H1 (cell line): ENCODE measurements around the gene CD34. TPM values are rescaled to one million over a fixed set of nuclear protein-coding genes. Genes with fewer than 3 reads are reported as not detected.

Experiments used
- CTCF ChIA-PET: fragments of 300-600 bp; sonication (Branson Sonifier 250); formaldehyde crosslinking; loops from one replicate; lab custom pipeline; 2021; ENCODE audit not compliant: partially characterized antibody; lab: Charles Lee
- POLR2A ChIA-PET: fragments of 300-600 bp; sonication (Branson Sonifier 250); formaldehyde crosslinking; loops from one replicate; lab custom pipeline; 2021; ENCODE audit warnings: inconsistent platforms; ENCODE audit not compliant: partially characterized antibody; lab: Charles Lee
- DNase-seq, 2 experiments: peaks; one replicate each; pipeline versions ENCODE4 v3.0.0 to v3.0.0-alpha.2; 2010 to 2022; ENCODE audit warnings: low spot score in 2 of 2, low read depth in 1 of 2, mixed read lengths in 1 of 2
- FAIRE-seq: peaks from 2 replicates; lab custom pipeline; 2011; peaks lifted over from hg19 to GRCh38; lab: Jason Lieb, UNC
- H2AFZ ChIP-seq: 2 replicates; pipeline ENCODE4 v1.8.1; 2012; ENCODE audit warnings: low read length, inconsistent platforms
- H2AK5ac ChIP-seq: 2 replicates; pipeline ENCODE4 v1.6.1; 2013; ENCODE audit warnings: low read depth, low read length
- H2BK120ac ChIP-seq: replicated peaks from 2 replicates; pipeline ENCODE3; 2013; ENCODE audit warnings: low read depth, low read length, inconsistent platforms
- H2BK12ac ChIP-seq: 2 replicates; pipeline ENCODE4 v1.6.1; 2013; ENCODE audit warnings: low read depth, low read length
- H2BK15ac ChIP-seq: 2 replicates; pipeline ENCODE4 v1.6.1; 2013; ENCODE audit warnings: low read length
- H2BK20ac ChIP-seq: 2 replicates; pipeline ENCODE4 v1.6.1; 2013; ENCODE audit warnings: low read length
- H2BK5ac ChIP-seq: 2 replicates; pipeline ENCODE4 v1.6.1; 2013; ENCODE audit warnings: low read depth, low read length
- H3K14ac ChIP-seq: 2 replicates; pipeline ENCODE4 v1.6.1; 2013; ENCODE audit warnings: inconsistent platforms; ENCODE audit not compliant: insufficient read length
- H3K18ac ChIP-seq: 2 replicates; pipeline ENCODE4 v1.6.1; 2013; ENCODE audit warnings: low read length; ENCODE audit errors: extremely low read depth
- H3K23ac ChIP-seq: 2 replicates; pipeline ENCODE4 v1.6.1; 2013; ENCODE audit warnings: inconsistent platforms; ENCODE audit not compliant: insufficient read length
- H3K23me2 ChIP-seq: 2 replicates; pipeline ENCODE4 v1.6.1; 2013; ENCODE audit warnings: low read depth, low read length
- H3K27ac ChIP-seq: 2 replicates; pipeline ENCODE4 v1.6.1; 2011; ENCODE audit warnings: low read depth, low read length, inconsistent platforms
- H3K27me3 ChIP-seq, 4 experiments: replicated peaks in 1 of 4; 1 replicate in 1 of 4; 2 replicates in 3 of 4; pipeline versions ENCODE4 v1.6.1 to v1.8.1; 2011 to 2013; ENCODE audit warnings: low read length in 3 of 4, mild to moderate bottlenecking in 3 of 4, inconsistent platforms in 2 of 4, mixed read lengths in 2 of 4, moderate library complexity in 1 of 4; ENCODE audit not compliant: control insufficient read depth in 3 of 4, insufficient read depth in 3 of 4; ENCODE audit errors: extremely low read depth in 1 of 4
- H3K36me3 ChIP-seq, 4 experiments: 2 replicates each; pipeline versions ENCODE4 v1.6.1 to v1.8.1; 2011 to 2013; ENCODE audit warnings: mild to moderate bottlenecking in 4 of 4, low read length in 3 of 4, moderate library complexity in 2 of 4, control low read depth in 1 of 4, inconsistent platforms in 1 of 4; ENCODE audit not compliant: insufficient read depth in 4 of 4, control insufficient read depth in 2 of 4
- H3K4ac ChIP-seq: replicated peaks from 2 replicates; pipeline ENCODE3; 2013; ENCODE audit warnings: low read length, low read depth, mixed read lengths, inconsistent platforms; ENCODE audit not compliant: insufficient read length
- H3K4me1 ChIP-seq, 4 experiments: replicated peaks in 1 of 4; 1 replicate in 1 of 4; 2 replicates in 3 of 4; pipeline versions ENCODE4 v1.6.1 to v1.8.1; 2011 to 2013; ENCODE audit warnings: low read length in 3 of 4, inconsistent platforms in 2 of 4, mixed read lengths in 1 of 4; ENCODE audit not compliant: insufficient read depth in 4 of 4, control insufficient read depth in 3 of 4
- H3K4me2 ChIP-seq, 2 experiments: 2 replicates each; pipeline versions ENCODE4 v1.6.1 to v1.8.1; 2011 to 2013; ENCODE audit warnings: low read depth in 2 of 2, low read length in 2 of 2, control low read depth in 1 of 2, inconsistent platforms in 1 of 2, mild to moderate bottlenecking in 1 of 2; ENCODE audit not compliant: insufficient read depth in 1 of 2
- H3K4me3 ChIP-seq, 4 experiments: fragments of 200-600, 300-600 bp in 1 of 4; sonication (generic), shearing (Covaris generic), sonication (Bioruptor Twin) in 1 of 4; 2 replicates each; pipeline versions ENCODE4 v1.5.1 to v1.8.1; 2011 to 2016; ENCODE audit warnings: low read length in 4 of 4, low read depth in 3 of 4, control low read depth in 2 of 4, inconsistent platforms in 2 of 4, mild to moderate bottlenecking in 2 of 4, mixed read lengths in 1 of 4, moderate library complexity in 1 of 4; ENCODE audit not compliant: insufficient read depth in 2 of 4; ENCODE audit errors: extremely low read depth in 1 of 4
- H3K56ac ChIP-seq: replicated peaks from 2 replicates; pipeline ENCODE3; 2013; ENCODE audit warnings: low read depth, mild to moderate bottlenecking, mixed read lengths, low read length, inconsistent platforms; ENCODE audit not compliant: insufficient read length
- H3K79me1 ChIP-seq: 2 replicates; pipeline ENCODE4 v1.6.1; 2013; ENCODE audit warnings: low read depth, low read length, control low read depth
- H3K79me2 ChIP-seq, 2 experiments: 2 replicates each; pipeline versions ENCODE4 v1.6.1 to v1.8.1; 2012 to 2013; ENCODE audit warnings: low read length in 2 of 2, mild to moderate bottlenecking in 2 of 2, inconsistent platforms in 1 of 2; ENCODE audit not compliant: insufficient read depth in 2 of 2, control insufficient read depth in 1 of 2
- H3K9ac ChIP-seq, 4 experiments: replicated peaks in 1 of 4; 1 replicate in 1 of 4; 2 replicates in 3 of 4; pipeline versions ENCODE4 v1.6.1 to v1.8.1; 2011 to 2013; ENCODE audit warnings: low read depth in 3 of 4, low read length in 3 of 4, control low read depth in 2 of 4, mild to moderate bottlenecking in 2 of 4, moderate library complexity in 2 of 4, inconsistent platforms in 1 of 4; ENCODE audit errors: extremely low read depth in 1 of 4
- H3K9me3 ChIP-seq, 2 experiments: 2 replicates each; pipeline versions ENCODE4 v1.6.1 to v1.8.1; 2012 to 2013; ENCODE audit warnings: mild to moderate bottlenecking in 2 of 2, moderate library complexity in 2 of 2, control low read depth in 1 of 2, inconsistent platforms in 1 of 2, low read depth in 1 of 2, low read length in 1 of 2, mixed read lengths in 1 of 2; ENCODE audit not compliant: insufficient read depth in 2 of 2
- H4K20me1 ChIP-seq, 2 experiments: replicated peaks in 1 of 2; 2 replicates each; pipeline versions ENCODE3 to v1.8.1; 2011 to 2013; ENCODE audit warnings: inconsistent platforms in 2 of 2, low read length in 2 of 2, mild to moderate bottlenecking in 1 of 2; ENCODE audit not compliant: insufficient read depth in 2 of 2, control insufficient read depth in 1 of 2
- H4K5ac ChIP-seq: 2 replicates; pipeline ENCODE4 v1.6.1; 2013; ENCODE audit warnings: low read length, low read depth, mixed read lengths, inconsistent platforms; ENCODE audit not compliant: insufficient read length
- H4K8ac ChIP-seq: 2 replicates; pipeline ENCODE4 v1.8.0; 2013; ENCODE audit warnings: mild to moderate bottlenecking, moderate library complexity, low read length, inconsistent platforms; ENCODE audit not compliant: insufficient read depth; ENCODE audit errors: extremely low read depth
- H4K91ac ChIP-seq: replicated peaks from 2 replicates; pipeline ENCODE3; 2013; ENCODE audit warnings: low read length, mixed read lengths, inconsistent platforms; ENCODE audit not compliant: insufficient read length
- HDAC6 ChIP-seq: IDR thresholded peaks from one replicate; pipeline ENCODE4 v1.7.1; 2012; ENCODE audit warnings: low read depth, mild to moderate bottlenecking, inconsistent platforms, low read length, moderate library complexity
- NRF1 ChIP-seq: IDR thresholded peaks from 2 replicates; pipeline ENCODE4 v1.6.1; 2011; ENCODE audit warnings: mild to moderate bottlenecking, low read depth, low read length, improper control_type of control experiment
- WGBS, 2 experiments: shearing (Covaris generic) in 1 of 2; methylation state at CpG; one replicate each; pipeline versions ENCODE4 v1.1.6 to v1.1.7; 2013 to 2015; ENCODE audit warnings: low lambda C conversion rate in 2 of 2, mixed read lengths in 2 of 2, inconsistent platforms in 1 of 2, low coverage in 1 of 2, missing lambda C conversion rate in 1 of 2; ENCODE audit not compliant: insufficient replicate concordance in 2 of 2, insufficient coverage in 1 of 2, insufficient read length in 1 of 2; ENCODE audit errors: extremely low coverage in 1 of 2, missing lambda C conversion rate in 1 of 2; 5-methylcytosine and 5-hydroxymethylcytosine counted together
- polyA plus RNA-seq, 7 experiments: library from polyadenylated mRNA; depleted of rRNA in 3 of 7; stranded (reverse) in 5 of 7; unstranded in 2 of 7; fragments of >200 nt in 5 of 7; fragments of 200-250 nt in 2 of 7; gene quantifications; 1 replicate in 5 of 7; 2 replicates in 1 of 7; 4 replicates in 1 of 7; pipeline versions ENCODE4 v1.2.1 to v1.2.3, GENCODE V29; 2011 to 2013; ENCODE audit warnings: missing spikeins in 2 of 7, mixed read lengths in 2 of 7
- total RNA-seq: library from RNA; stranded (reverse); fragmentation: NEBNext Ultra II Directional; extraction: Animal tissue kit (Norgen Biotek cat#: 25700); gene quantifications from 2 replicates; pipeline ENCODE4 v1.2.1, GENCODE V29; 2021

Gene CD34
- total and polyA plus RNA-seq, 2 of the 8 experiments (the other 6 are each of a cell fraction or from before 2014, with no cell fraction given): 0.39 to 0.54 TPM

DNA sequence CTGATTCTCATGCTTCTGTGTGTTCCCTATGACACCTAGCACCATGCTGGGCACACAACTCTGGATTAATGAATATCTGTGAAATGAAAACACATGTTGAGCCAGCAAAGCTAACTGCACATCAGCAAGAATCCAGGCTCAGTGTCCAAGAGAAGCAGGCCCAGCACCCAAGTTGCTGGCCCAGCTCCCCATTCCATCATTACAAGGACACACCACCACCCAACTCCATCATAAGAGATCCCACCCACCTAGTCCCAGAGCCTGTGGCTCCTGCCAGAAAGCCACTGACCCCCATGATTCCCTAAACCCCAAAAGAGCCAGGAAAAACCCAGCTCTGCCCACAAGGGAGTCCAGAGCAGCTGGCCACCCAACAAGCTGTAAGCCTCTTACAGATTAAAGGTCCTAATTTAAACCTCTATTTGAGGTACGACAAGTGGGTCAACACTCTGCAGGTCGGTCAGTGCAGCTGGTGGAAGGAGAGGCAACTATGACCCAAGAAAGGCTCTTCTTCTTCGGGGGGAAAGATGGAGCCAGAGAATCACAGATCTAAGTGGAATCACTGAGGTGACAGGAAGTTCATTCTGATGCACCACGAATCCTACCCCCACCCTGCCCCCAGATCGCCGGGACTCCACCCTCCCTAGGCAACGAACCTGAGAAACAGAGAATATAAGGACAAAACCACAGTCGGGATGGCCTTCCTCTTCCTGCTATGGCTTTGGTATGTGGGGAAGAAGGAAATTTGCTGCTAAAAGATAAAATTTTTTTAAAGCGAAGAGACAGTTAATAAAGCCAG is 58.2 kb downstream of the CD34 start:
- DNase-seq (no peak), FAIRE-seq (no peak)
- POLR2A ChIA-PET: interaction anchor here (0.9 kb wide), 1 partner anchor 16 kb away, joined by 3 read pairs; no protein-coding TSS in a partner anchor
- H3K79me2 ChIP-seq: no peaks in the 10 kb centered on the region
- no peak overlapping the region for H2BK5ac ChIP-seq
- peaks cover 0 to 3% (median 0%) of the 10 kb centered on the region in 4 experiments; a peak in 1 of 7 replicates for H3K4me1 ChIP-seq
- H4K91ac ChIP-seq: no peak overlapping the region
- no peak overlapping the region for H3K18ac ChIP-seq
- no peak overlapping the region for H2BK120ac ChIP-seq
- H2BK20ac ChIP-seq: no peak overlapping the region
- CTCF ChIA-PET: interaction anchor here (1.1 to 1.7 kb wide), 5 partner anchors 11 to 41 kb away, joined by 3 to 10 read pairs (median 4); no protein-coding TSS in a partner anchor
- H3K4ac ChIP-seq: no peak overlapping the region
- H3K23ac ChIP-seq: no peak overlapping the region
- no peak overlapping the region for H3K27ac ChIP-seq
- H3K56ac ChIP-seq: no peak overlapping the region
- no peaks in the 10 kb centered on the region for H3K79me1 ChIP-seq
- H3K4me3 ChIP-seq: no peak overlapping the region
- no peak overlapping the region for H4K8ac ChIP-seq
- no peaks in the 10 kb centered on the region for H4K20me1 ChIP-seq
- no peak overlapping the region for H4K5ac ChIP-seq
- no peak overlapping the region for H2BK12ac ChIP-seq
- no peak for TF ChIP-seq NRF1
- TF ChIP-seq HDAC6: no peak
- no peaks in the 10 kb centered on the region for H3K27me3 ChIP-seq
- no peaks in the 10 kb centered on the region for H3K23me2 ChIP-seq
- H3K14ac ChIP-seq: no peak overlapping the region
- no peak overlapping the region for H3K4me2 ChIP-seq
- WGBS, 2 experiments: 85% methylated on average over 9 of the region's 9 CpGs; no CpG with 5 or more reads in 1 of the 2 experiments
- H3K9me3 ChIP-seq: no peaks in the 10 kb centered on the region
- H3K36me3 ChIP-seq: no peaks in the 10 kb centered on the region
- H2AK5ac ChIP-seq: no peak overlapping the region
- no peak overlapping the region for H2BK15ac ChIP-seq
- no peak overlapping the region for H2AFZ ChIP-seq
- H3K9ac ChIP-seq: no peak overlapping the region
